Left ventricle myocardium superior (tissue), 1 donor: ENCODE results near the gene MTRR. TPM values are rescaled to one million over a fixed set of nuclear protein-coding genes. Genes with fewer than 3 reads are reported as not detected.
A peak's percentile ranks its signal among the peaks of the same experiment; 100 is the strongest.

Experiments used
- ATAC-seq: fragments of 200-7000 bp; cut with Tn5 transposase; one replicate; pipeline ENCODE4 v1.9.1; 2020; ENCODE audit warnings: mild to moderate bottlenecking, moderate library complexity
- DNase-seq: peaks from one replicate; pipeline ENCODE4 v3.0.0-alpha.2; 2020
- intact Hi-C: fragments of 100-400 bp; cut with micrococcal nuclease; formaldehyde crosslinking; loops from one replicate; pipeline ENCODE4 v1.11.0; 2022
- long read RNA-seq: library from polyadenylated mRNA; unstranded; transcript quantifications from one replicate; pipeline ENCODE4 v2.0.0, GENCODE V29; 2021
- total RNA-seq: library from RNA; stranded (reverse); fragmentation: NEBNext Ultra II Directional; extraction: Animal tissue kit (Norgen Biotek cat#: 25700); gene quantifications from one replicate; pipeline ENCODE4 v1.2.1, GENCODE V29; 2021
- donor health status: DM: no; HTN: yes; CAD: no; lungs with severe emphysema.

The MTRR gene
- 30.0 TPM for total RNA-seq
- long read RNA-seq, partial matches to known transcripts, result 5 of 10 reads
- long read RNA-seq, other reads (novel, unspliced or antisense), result 2 of 10 reads

GRCh38 chr5:7868773-7869473 is at the start of gene MTRR, which contains the start of gene FASTKD3:
MTRR (plus strand) TSS chr5:7869148; CDS start chr5:7870795, 1,647 bp downstream.
FASTKD3 (minus strand) TSS chr5:7869031; CDS start chr5:7868083, 948 bp downstream.
- intact Hi-C loops, result no loop called here
- ATAC-seq, result peak; percentile 100

GRCh38 chr5:7822449-7822848 is 46.5 kb upstream of the MTRR start:
- ATAC-seq (no peak), DNase-seq (no peak)
- intact Hi-C loops, result no loop called here

More at GRCh38 chr5:7868773-7869473, at the start of gene MTRR, which contains the start of gene FASTKD3:
- DNase-seq, result peak; percentile 97

GRCh38 chr5:7823594-7823993 is 45.4 kb upstream of the MTRR start:
- DNase-seq, result no peak
- intact Hi-C loops, result no loop called here
- ATAC-seq, result no peak

- DNase-seq, result no peak
- no peak for ATAC-seq
- intact Hi-C loops, result no loop called here
These were observed 44.0 kb upstream of the MTRR start for GRCh38 chr5:7824995-7825394.

GRCh38 chr5:7825630-7826029 is 43.3 kb upstream of the MTRR start:
- intact Hi-C loops, result no loop called here
- no peak for ATAC-seq
- no peak for DNase-seq

GRCh38 chr5:7827610-7828009 is 41.3 kb upstream of the MTRR start:
- ATAC-seq (no peak), DNase-seq (no peak)
- intact Hi-C loops, result no loop called here

GRCh38 chr5:7828269-7828668 is 40.7 kb upstream of the MTRR start:
- ATAC-seq (peak; percentile 99), DNase-seq (peak; percentile 81)
- intact Hi-C loops, result no loop called here

GRCh38 chr5:7834982-7835381 is 34.0 kb upstream of the MTRR start:
- intact Hi-C loops, result no loop called here
- no peak for ATAC-seq
- DNase-seq, result no peak

- ATAC-seq (no peak), DNase-seq (no peak)
- intact Hi-C loops, result no loop called here
These were observed 31.5 kb upstream of the MTRR start for GRCh38 chr5:7837403-7837802.

GRCh38 chr5:7842531-7842930 is 26.4 kb upstream of the MTRR start:
- intact Hi-C loops, result no loop called here
- no peak for ATAC-seq
- DNase-seq, result no peak

GRCh38 chr5:7844901-7845300 is 24.0 kb upstream of the MTRR start:
- intact Hi-C loops, result no loop called here
- no peak for DNase-seq
- no peak for ATAC-seq

GRCh38 chr5:7845557-7845956 is 23.4 kb upstream of the MTRR start:
- ATAC-seq, result no peak
- DNase-seq, result no peak
- intact Hi-C loops, result no loop called here

- DNase-seq (no peak), ATAC-seq (no peak)
- intact Hi-C loops, result no loop called here
These were observed 22.6 kb upstream of the MTRR start for GRCh38 chr5:7846327-7846726.

- intact Hi-C loops, result no loop called here
- ATAC-seq, result no peak
These were observed 20.7 kb upstream of the MTRR start for GRCh38 chr5:7848296-7848695.

GRCh38 chr5:7849681-7850394 is 19.1 kb upstream of the MTRR start:
- no peak for DNase-seq
- intact Hi-C loops, result no loop called here
- peak; percentile 69 for ATAC-seq

More at GRCh38 chr5:7848296-7848695, 20.7 kb upstream of the MTRR start:
- no peak for DNase-seq

- peak; percentile 80 for ATAC-seq
These were observed 18.3 kb upstream of the MTRR start, which contains the start of gene CFAP90 for GRCh38 chr5:7850395-7851239. CFAP90 (minus strand) TSS chr5:7851133; CDS start chr5:7851021, 112 bp downstream.

GRCh38 chr5:7851240-7851592 is 17.7 kb upstream of the MTRR start:
- DNase-seq (no peak), ATAC-seq (no peak)
- intact Hi-C loops, result no loop called here

More at GRCh38 chr5:7850395-7851239, 18.3 kb upstream of the MTRR start, which contains the start of gene CFAP90:
- intact Hi-C loops, result no loop called here
- peak; percentile 57 for DNase-seq

GRCh38 chr5:7851617-7852289 is 17.2 kb upstream of the MTRR start:
- ATAC-seq (no peak), DNase-seq (no peak)
- intact Hi-C loops, result no loop called here

- DNase-seq (no peak), ATAC-seq (peak; percentile 15)
- intact Hi-C loops, result no loop called here
These were observed 16.4 kb upstream of the MTRR start for GRCh38 chr5:7852542-7852941.
